ENCODE results near the gene TGM3.

GRCh38 chr20:2315440-2315778 is 19.6 kb downstream of the TGM3 start:
- TF ChIP-seq CTCF (IDR thresholded peaks at IDR 0.05) (no peak), POLR2A (IDR thresholded peaks at IDR 0.05) (no peak)
